Skeletal muscle satellite cell (primary cell): ENCODE measurements around the gene GRIN3A.
"Not testable (repeated sequence)": the region's sequence is repeated elsewhere in the genome, so short reads cannot be mapped to it uniquely, and the experiment has no call there.

Experiments
- H3K27me3 ChIP-seq: 2 replicates; pipeline ENCODE4 v1.7.0; 2013; ENCODE audit warnings: low read length; ENCODE audit not compliant: control insufficient read depth, insufficient read depth
- H3K36me3 ChIP-seq: 2 replicates; pipeline ENCODE4 v1.7.0; 2013; ENCODE audit warnings: mild to moderate bottlenecking, control low read depth, low read length; ENCODE audit not compliant: insufficient read depth
- H3K4me1 ChIP-seq: 2 replicates; pipeline ENCODE4 v1.7.0; 2013; ENCODE audit warnings: low read length; ENCODE audit not compliant: control insufficient read depth, insufficient read depth
- H3K4me2 ChIP-seq: 2 replicates; pipeline ENCODE4 v1.7.0; 2013; ENCODE audit warnings: mild to moderate bottlenecking, low read length
- H3K4me3 ChIP-seq: 2 replicates; pipeline ENCODE4 v1.7.0; 2013; ENCODE audit warnings: low read length
- H3K9ac ChIP-seq: 2 replicates; pipeline ENCODE4 v1.7.0; 2013; ENCODE audit warnings: mild to moderate bottlenecking, low read depth, low read length, moderate library complexity
- H3K9me3 ChIP-seq: replicated peaks from 2 replicates; pipeline ENCODE4 v1.7.0; 2013; ENCODE audit warnings: mild to moderate bottlenecking, control low read depth, low read length

GRIN3A gene

DNA sequence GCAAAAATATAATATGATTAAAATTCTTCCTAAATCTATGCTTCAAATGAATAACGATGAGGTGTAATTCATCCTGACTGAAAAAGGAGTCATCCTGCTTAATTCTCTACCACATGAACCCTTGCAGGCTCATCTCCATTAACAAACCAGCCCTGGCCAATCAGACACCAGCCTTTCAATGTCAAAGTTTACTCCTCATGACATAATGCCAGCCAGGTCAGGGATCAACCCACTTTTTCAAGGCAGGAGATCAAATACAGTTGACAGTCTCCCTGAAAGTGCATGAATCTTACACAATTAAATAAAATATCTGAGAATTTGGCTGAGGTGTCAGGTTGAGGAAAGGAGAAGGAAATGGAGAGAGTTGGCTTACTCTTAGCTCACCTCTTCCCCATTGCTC lies 7.0 kb downstream of the GRIN3A start:
- Histone ChIP-seq H3K27me3 (peaks cover 2% of the 10 kb centered on the region), H3K9me3 (no peaks in the 10 kb centered on the region), H3K4me1 (no peaks in the 10 kb centered on the region), H3K4me3 (no peak overlapping the region), H3K36me3 (no peaks in the 10 kb centered on the region), H3K4me2 (no peak overlapping the region), H3K9ac (no peak overlapping the region)

- H3K4me2 ChIP-seq = no peak overlapping the region
- no peaks in the 10 kb centered on the region for H3K36me3 ChIP-seq
- H3K4me1 ChIP-seq = no peaks in the 10 kb centered on the region
- no peak overlapping the region for H3K4me3 ChIP-seq
- H3K27me3 ChIP-seq = no peaks in the 10 kb centered on the region
- no peaks in the 10 kb centered on the region for H3K9me3 ChIP-seq
- no peak overlapping the region for H3K9ac ChIP-seq
Observed at GRCh38 chr9:101727612-101728524, 10.6 kb downstream of the GRIN3A start.

- H3K9ac ChIP-seq, H3K4me3 ChIP-seq, H3K9me3 ChIP-seq, H3K4me2 ChIP-seq, H3K36me3 ChIP-seq, H3K4me1 ChIP-seq, H3K27me3 ChIP-seq: not testable (repeated sequence)
Observed at GRCh38 chr9:101724271-101724670, 14.2 kb downstream of the GRIN3A start.

- no peaks in the 10 kb centered on the region for H3K36me3 ChIP-seq
Observed at GRCh38 chr9:101718192-101718591, 20.3 kb downstream of the GRIN3A start.

DNA sequence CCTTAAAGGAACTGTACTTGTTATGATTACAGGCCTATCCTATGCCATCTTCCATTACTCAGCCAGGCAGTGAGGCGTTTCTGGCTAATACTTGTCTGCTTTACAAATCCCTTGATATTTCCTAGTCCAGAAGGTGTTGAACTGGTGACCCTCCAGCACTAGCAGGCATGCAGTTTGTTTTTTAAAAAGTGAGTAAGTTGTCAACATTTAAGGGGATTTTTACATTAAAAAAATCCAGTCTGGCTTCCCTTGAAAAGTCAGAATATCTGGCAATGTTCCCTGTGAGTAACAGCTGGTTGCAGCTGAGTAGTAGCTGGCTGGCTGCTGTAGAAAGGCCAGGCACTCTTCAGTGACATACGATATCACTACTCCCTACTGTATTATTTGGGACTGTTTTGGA lies 21.8 kb downstream of the GRIN3A start:
- no peaks in the 10 kb centered on the region for H3K9me3 ChIP-seq
- no peaks in the 10 kb centered on the region for H3K4me1 ChIP-seq
- no peak overlapping the region for H3K4me2 ChIP-seq
- no peaks in the 10 kb centered on the region for H3K36me3 ChIP-seq
- H3K27me3 ChIP-seq = no peaks in the 10 kb centered on the region
- H3K9ac ChIP-seq = no peak overlapping the region
- no peak overlapping the region for H3K4me3 ChIP-seq

More at GRCh38 chr9:101718192-101718591, 20.3 kb downstream of the GRIN3A start:
- H3K9me3 ChIP-seq = no peaks in the 10 kb centered on the region
- no peak overlapping the region for H3K4me2 ChIP-seq
- H3K4me3 ChIP-seq = no peak overlapping the region
- H3K4me1 ChIP-seq = no peaks in the 10 kb centered on the region
- no peak overlapping the region for H3K9ac ChIP-seq
- H3K27me3 ChIP-seq = no peaks in the 10 kb centered on the region

DNA sequence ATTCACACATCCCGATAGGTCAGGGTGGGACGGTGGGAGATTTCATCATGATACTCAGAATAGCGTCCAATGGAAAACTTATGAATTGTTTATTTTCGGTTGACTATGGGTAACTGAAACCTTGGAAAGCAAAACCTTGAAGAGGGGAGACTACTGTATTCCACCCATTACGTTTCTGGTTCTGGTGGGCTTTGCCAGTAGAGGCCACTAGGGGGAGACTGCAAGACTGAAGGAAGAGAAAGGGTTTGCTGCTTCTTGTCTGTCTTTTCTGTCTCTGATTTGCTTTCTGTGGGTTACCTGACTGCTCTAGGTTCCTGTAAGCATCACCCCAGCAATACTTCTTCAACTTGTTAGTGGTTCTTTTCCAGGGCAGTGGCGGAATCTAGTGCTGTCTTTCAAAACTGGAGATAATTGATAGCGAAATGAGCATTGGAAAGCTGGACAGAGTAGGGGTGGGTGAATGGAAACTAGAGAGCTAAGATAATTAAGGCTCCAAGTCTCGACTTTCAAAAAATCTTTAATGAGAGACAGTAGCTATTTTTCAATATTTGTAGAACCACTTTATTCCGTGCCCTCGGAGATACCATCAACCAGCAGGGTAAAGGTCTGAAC lies 27.0 kb downstream of the GRIN3A start:
- Histone ChIP-seq H3K4me3 (no peak overlapping the region), H3K4me2 (no peak overlapping the region), H3K27me3 (no peaks in the 10 kb centered on the region), H3K36me3 (no peaks in the 10 kb centered on the region), H3K4me1 (no peaks in the 10 kb centered on the region), H3K9ac (no peak overlapping the region), H3K9me3 (no peaks in the 10 kb centered on the region)

- Histone ChIP-seq H3K4me3 (no peak overlapping the region), H3K4me1 (no peaks in the 10 kb centered on the region), H3K36me3 (no peaks in the 10 kb centered on the region), H3K9me3 (no peaks in the 10 kb centered on the region), H3K9ac (no peak overlapping the region), H3K27me3 (peaks cover 3% of the 10 kb centered on the region), H3K4me2 (no peak overlapping the region)
Observed at GRCh38 chr9:101708855-101709254, 29.6 kb downstream of the GRIN3A start.

DNA sequence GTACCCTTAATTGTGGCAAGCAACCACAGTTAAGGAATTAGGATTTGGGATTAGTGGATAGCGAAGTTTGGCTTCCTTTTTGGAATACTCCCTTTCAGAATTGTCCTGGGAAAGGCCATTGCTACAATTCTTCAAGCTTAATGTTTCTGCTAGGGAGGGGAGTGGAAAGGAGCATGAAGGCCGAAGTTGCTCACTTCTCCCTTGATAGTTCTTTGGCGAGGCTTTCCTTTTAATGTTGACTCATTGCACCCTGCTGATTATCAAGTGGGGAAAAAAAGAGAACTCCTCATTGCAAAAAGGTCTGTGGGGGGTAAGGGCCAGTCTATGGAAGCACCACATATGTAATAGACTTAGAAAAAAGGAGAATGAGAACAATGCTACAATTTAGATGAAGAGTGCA lies 30.7 kb downstream of the GRIN3A start:
- no peaks in the 10 kb centered on the region for H3K36me3 ChIP-seq
- H3K9ac ChIP-seq = no peak overlapping the region
- H3K9me3 ChIP-seq = no peaks in the 10 kb centered on the region
- H3K4me2 ChIP-seq = no peak overlapping the region
- no peak overlapping the region for H3K4me3 ChIP-seq
- no peaks in the 10 kb centered on the region for H3K4me1 ChIP-seq
- H3K27me3 ChIP-seq = peaks cover 3% of the 10 kb centered on the region

- H3K4me1 ChIP-seq = no peaks in the 10 kb centered on the region
- H3K36me3 ChIP-seq = no peaks in the 10 kb centered on the region
- no peak overlapping the region for H3K4me3 ChIP-seq
Observed at GRCh38 chr9:101706997-101707396, 31.4 kb downstream of the GRIN3A start.

DNA sequence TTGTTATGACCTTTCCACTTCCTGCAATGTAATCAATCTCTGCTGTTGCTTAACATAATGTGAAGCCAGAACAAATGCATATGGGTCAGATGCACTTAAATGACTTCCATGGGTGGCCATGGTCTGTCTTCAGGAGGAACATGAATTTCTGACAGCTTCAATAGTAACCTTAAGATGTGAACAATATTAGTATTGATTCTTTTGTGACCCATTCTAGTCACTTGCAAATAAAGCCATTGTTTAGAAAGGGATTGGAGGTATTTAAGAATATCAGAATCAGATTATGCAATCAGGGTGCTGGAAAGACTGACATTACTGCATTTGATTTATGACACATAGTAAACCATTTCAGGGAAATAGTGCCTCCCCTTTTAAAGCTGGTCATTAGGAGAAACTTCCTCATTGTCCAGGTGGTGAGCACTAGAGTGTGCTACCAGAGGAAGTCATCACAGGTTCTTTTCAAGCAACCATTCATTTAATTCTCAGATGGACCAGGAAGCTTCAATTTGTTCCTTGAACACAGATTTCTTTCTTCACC lies 32.1 kb downstream of the GRIN3A start:
- H3K9ac ChIP-seq = no peak overlapping the region
- H3K36me3 ChIP-seq = no peaks in the 10 kb centered on the region
- H3K9me3 ChIP-seq = no peaks in the 10 kb centered on the region
- H3K27me3 ChIP-seq = peaks cover 3% of the 10 kb centered on the region
- H3K4me1 ChIP-seq = no peaks in the 10 kb centered on the region
- no peak overlapping the region for H3K4me3 ChIP-seq
- H3K4me2 ChIP-seq = no peak overlapping the region

More at GRCh38 chr9:101706997-101707396, 31.4 kb downstream of the GRIN3A start:
- Histone ChIP-seq H3K27me3 (peaks cover 3% of the 10 kb centered on the region), H3K4me2 (no peak overlapping the region), H3K9ac (no peak overlapping the region), H3K9me3 (no peaks in the 10 kb centered on the region)

DNA sequence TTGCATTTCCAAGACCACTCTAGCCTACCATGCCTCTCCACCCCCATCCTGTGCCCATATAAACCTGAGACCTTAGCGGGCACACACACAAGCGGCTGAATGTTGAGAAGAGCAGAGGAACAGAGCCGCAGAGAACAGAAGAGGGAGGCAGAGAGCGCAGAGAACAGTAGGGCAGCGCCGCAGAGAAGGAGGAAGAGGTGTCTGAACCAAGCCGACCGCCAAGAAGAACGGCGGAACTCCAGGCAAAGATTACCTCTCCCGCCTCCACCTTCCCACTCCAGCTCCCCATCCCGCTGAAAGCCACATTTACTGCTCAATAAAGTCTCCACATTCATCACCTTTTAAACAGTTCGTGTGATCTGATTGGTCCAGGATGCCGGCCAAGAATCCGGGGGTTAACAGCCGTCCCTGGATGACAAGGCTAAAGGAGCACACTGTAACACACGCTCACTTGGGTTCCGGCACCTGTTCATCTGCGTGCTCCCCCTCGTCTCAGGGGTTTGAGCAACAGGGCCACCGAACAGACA lies 33.2 kb downstream of the GRIN3A start:
- no peaks in the 10 kb centered on the region for H3K4me1 ChIP-seq

More for the DNA sequence above, 33.2 kb downstream of the GRIN3A start:
- H3K9me3 ChIP-seq = no peaks in the 10 kb centered on the region
- H3K36me3 ChIP-seq = no peaks in the 10 kb centered on the region
- H3K4me2 ChIP-seq = peak overlapping the region; percentile 48
- peaks cover 3% of the 10 kb centered on the region for H3K27me3 ChIP-seq
- no peak overlapping the region for H3K9ac ChIP-seq
- no peak overlapping the region for H3K4me3 ChIP-seq
